Activated CD4-positive, alpha-beta T cell treated with anti-CD3 and anti-CD28 coated beads, Interleukin-2, amount 10 ng/mL, durations not matched to agents 7 days and 5 days (primary cell): Measurements from ENCODE around the gene PRG2. TPM values are rescaled to one million over a fixed set of nuclear protein-coding genes. Genes with fewer than 3 reads are reported as not detected.
"Not testable (repeated sequence)": the region's sequence is repeated elsewhere in the genome, so short reads cannot be mapped to it uniquely, and the experiment has no call there.

Experiments
- CTCF ChIA-PET: fragments of 350-600 bp; sonication (Branson Sonifier 250); formaldehyde crosslinking; loops from one replicate; lab custom pipeline; 2021; ENCODE audit warnings: antibody characterized with exemption; lab: Charles Lee
- POLR2A ChIA-PET: fragments of 350-600 bp; sonication (Branson Sonifier 250); formaldehyde crosslinking; loops from one replicate; lab custom pipeline; 2021; ENCODE audit warnings: antibody characterized with exemption; lab: Charles Lee
- DNase-seq: peaks from one replicate; pipeline ENCODE4 v3.0.0-alpha.2; 2020
- H3K27ac Mint-ChIP-seq: one replicate; pipeline ENCODE4 v1.8.0; 2021; ENCODE audit warnings: mild to moderate bottlenecking, moderate library complexity, mixed read lengths
- H3K27me3 Mint-ChIP-seq: one replicate; pipeline ENCODE4 v1.8.0; 2021; ENCODE audit warnings: mixed read lengths
- H3K36me3 Mint-ChIP-seq: one replicate; pipeline ENCODE4 v1.8.0; 2021; ENCODE audit warnings: low read depth, mixed read lengths
- H3K4me1 Mint-ChIP-seq: one replicate; pipeline ENCODE4 v1.8.0; 2021; ENCODE audit warnings: mixed read lengths
- H3K4me3 Mint-ChIP-seq: one replicate; pipeline ENCODE4 v1.8.0; 2021; ENCODE audit warnings: mild to moderate bottlenecking, moderate library complexity, mixed read lengths
- H3K9me3 Mint-ChIP-seq: one replicate; pipeline ENCODE4 v1.8.0; 2021; ENCODE audit warnings: mixed read lengths
- total RNA-seq, 2 experiments: library from RNA; stranded (reverse); gene quantifications; one replicate each; pipeline ENCODE4 v1.2.3, GENCODE V29; 2021

PRG2 gene
- total RNA-seq, 2 experiments from 2014 or later = 0.17 to 0.40 TPM

DNA sequence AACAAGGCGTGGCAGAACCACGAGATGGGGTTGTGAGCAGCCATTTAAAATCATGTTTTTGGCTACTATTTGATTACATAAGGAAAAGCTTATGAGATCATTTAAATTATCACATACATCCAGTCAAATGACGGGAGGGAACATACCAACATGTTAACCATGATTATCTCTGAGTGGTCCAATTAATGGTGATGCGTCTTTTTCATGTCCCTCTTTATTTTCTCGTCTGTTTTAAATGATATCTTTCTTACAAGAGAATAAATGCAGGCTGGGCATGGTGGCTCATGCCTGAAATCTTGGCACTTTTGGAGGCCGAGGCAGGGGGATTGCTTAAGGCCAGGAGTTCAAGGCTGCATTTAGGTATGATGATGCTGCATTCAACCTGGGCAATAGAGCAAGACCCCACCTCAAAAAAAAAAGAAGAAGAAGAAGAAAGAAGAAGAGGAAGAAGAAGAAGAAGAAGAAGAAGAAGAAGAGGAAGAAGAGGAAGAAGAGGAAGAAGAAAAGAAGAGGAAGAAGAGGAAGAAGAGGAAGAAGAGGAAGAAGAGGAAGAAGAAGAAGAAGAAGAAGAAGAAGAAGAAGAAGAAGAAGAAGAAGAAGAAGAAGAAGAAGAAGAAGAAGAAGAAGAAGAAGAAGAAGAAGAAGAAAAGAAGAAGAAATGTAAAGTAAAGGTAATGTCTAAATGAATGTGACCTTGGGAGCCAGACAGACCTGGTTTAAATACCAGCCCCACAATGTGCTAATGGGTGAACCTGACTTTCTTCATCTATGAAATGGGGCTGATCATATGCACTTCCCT lies 12.8 kb upstream of the PRG2 start:
- POLR2A ChIA-PET, H3K27ac Mint-ChIP-seq, CTCF ChIA-PET, DNase-seq, H3K27me3 Mint-ChIP-seq, H3K9me3 Mint-ChIP-seq, H3K4me3 Mint-ChIP-seq: not testable (repeated sequence)
- peaks cover 28% of the 10 kb centered on the region for H3K36me3 Mint-ChIP-seq
- peaks cover 28% of the 10 kb centered on the region for H3K4me1 Mint-ChIP-seq

DNA sequence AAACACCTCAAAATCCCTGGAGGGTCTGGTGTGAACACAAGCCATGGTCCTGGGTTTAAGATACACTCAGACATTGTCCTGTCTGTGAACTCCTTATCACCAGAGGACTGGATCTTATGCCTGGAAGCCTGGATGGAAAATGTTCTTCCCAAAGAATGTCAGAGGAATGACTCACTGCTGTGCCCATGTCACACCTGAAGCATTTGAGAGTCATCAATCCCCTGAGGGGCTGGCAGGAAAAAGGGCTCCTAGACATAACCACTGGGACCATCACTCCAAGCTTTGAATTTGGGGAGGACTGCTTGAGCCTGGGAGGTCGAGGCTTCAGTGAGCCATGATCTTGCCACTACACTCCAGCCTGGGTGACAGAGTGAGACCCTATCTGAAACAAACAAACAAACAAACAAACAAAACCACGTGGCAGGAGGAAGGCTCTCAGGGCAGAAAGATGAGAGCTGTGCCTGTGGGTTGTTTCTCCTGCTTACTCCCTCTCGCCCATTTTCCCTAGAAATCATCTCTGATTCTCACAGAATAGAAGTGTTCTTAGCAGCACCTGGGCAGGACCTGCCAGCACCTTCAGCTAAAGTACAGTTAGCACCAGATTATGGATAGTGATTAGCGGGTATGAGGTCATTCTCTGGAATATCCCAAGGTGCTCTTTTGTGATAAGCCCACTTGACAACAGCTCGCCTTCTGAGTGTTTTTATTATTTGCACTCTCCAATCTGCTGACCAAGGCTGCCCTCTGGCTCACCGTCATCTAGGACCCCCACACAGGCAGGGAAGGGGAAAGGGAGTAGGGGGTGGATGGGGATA lies 11.9 kb upstream of the PRG2 start:
- POLR2A ChIA-PET = no interaction called here
- H3K27me3 Mint-ChIP-seq = no peaks in the 10 kb centered on the region
- peaks cover 20% of the 10 kb centered on the region for H3K36me3 Mint-ChIP-seq
- no peak overlapping the region for H3K27ac Mint-ChIP-seq
- DNase-seq = no peak
- peaks cover 21% of the 10 kb centered on the region for H3K4me1 Mint-ChIP-seq
- H3K9me3 Mint-ChIP-seq = no peaks in the 10 kb centered on the region
- CTCF ChIA-PET = interaction anchor here (0.6 kb wide), 1 partner anchor 57 kb away, joined by 3 read pairs; no protein-coding TSS in a partner anchor
- no peak overlapping the region for H3K4me3 Mint-ChIP-seq

DNA sequence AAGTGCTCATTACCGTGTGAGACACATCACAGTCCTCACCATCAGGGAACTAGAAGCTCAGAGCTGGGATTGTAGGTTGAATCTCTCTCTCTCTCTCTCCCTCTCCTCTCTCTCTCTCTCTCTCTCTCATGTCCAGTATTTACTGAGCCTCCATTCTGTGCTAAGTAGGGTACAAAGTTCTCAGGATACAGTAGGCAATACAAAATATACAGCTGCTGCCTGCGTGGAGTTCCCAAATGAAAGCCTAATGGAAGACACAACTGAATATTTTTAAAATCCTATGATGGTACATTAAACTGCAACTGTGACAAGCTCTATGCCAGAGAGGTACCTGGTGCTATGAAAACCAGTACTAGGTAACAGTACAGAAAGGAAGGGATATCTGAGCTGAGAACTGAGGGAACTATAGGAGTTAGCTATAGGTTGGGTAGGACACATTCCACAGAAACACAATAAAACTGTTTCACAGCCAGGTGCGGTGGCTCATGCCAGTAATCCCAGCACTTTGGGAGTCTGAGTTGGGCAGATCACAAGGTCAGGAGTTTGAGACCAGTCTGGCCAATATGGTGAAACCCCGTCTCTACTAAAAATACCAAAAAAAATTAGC lies 9.6 kb upstream of the PRG2 start:
- peaks cover 1% of the 10 kb centered on the region for H3K4me1 Mint-ChIP-seq
- ChIA-PET POLR2A (no interaction called here), CTCF (interaction anchor here (0.6 to 1.1 kb wide), 2 partner anchors 44 to 1173 kb away, joined by 3 to 4 read pairs; no protein-coding TSS in a partner anchor)
- peaks cover 4% of the 10 kb centered on the region for H3K36me3 Mint-ChIP-seq
- H3K4me3 Mint-ChIP-seq = no peak overlapping the region
- no peaks in the 10 kb centered on the region for H3K27me3 Mint-ChIP-seq
- no peak overlapping the region for H3K27ac Mint-ChIP-seq
- no peaks in the 10 kb centered on the region for H3K9me3 Mint-ChIP-seq
- DNase-seq = no peak

DNA sequence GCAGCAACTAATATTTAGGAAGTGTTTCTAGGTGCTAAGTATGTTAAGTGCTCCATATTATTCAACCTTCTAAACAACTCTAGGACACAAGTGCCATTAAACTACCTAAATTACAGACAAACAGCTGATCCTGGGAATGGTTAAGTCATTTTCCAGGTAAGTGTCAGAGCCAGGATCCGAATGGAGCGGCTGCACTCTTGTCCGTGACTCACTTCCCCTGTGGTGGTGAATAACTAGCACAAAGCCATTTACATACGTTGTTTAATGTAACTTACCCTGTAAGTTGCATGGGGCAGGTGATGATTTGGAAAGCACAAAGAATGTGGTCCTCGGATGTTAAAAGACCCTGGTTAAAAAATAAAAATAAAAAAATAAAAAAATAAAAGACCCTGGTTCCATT lies 8.8 kb upstream of the PRG2 start:
- POLR2A ChIA-PET = no interaction called here
- Mint-ChIP-seq H3K27ac (no peak overlapping the region), H3K27me3 (no peaks in the 10 kb centered on the region), H3K4me1 (no peaks in the 10 kb centered on the region), H3K9me3 (no peaks in the 10 kb centered on the region), H3K36me3 (no peaks in the 10 kb centered on the region), H3K4me3 (no peak overlapping the region)
- no peak for DNase-seq
- CTCF ChIA-PET = interaction anchor here (1.1 kb wide), 1 partner anchor 43 kb away, joined by 3 read pairs; no protein-coding TSS in a partner anchor

GRCh38 chr11:57397394-57397990 lies 7.0 kb upstream of the PRG2 start:
- Mint-ChIP-seq H3K9me3 (no peaks in the 10 kb centered on the region), H3K27ac (no peak overlapping the region), H3K4me3 (no peak overlapping the region), H3K27me3 (no peaks in the 10 kb centered on the region), H3K4me1 (no peaks in the 10 kb centered on the region), H3K36me3 (no peaks in the 10 kb centered on the region)
- CTCF ChIA-PET = no interaction called here
- no peak for DNase-seq
- POLR2A ChIA-PET = no interaction called here

DNA sequence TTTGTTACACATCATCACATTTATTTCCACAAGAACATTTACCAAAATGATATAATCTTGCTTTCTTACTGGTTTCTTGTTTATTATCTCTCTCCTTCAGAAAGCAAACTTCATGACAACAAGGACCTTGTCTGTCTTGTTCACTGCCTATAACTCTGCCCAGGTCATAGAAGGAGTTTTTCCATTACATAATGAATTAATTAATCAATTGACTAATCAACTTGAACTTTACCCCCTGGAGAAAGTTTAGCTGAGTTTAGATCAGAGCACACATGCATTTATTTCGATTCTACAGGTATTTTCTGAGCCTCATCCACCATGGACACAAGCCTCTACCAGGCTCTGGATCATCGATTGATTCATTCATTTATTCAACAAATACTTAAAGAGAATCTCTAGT lies 6.3 kb upstream of the PRG2 start:
- Mint-ChIP-seq H3K4me3 (no peak overlapping the region), H3K27me3 (no peaks in the 10 kb centered on the region), H3K4me1 (no peaks in the 10 kb centered on the region), H3K36me3 (no peaks in the 10 kb centered on the region), H3K27ac (no peak overlapping the region), H3K9me3 (no peaks in the 10 kb centered on the region)
- ChIA-PET POLR2A (no interaction called here), CTCF (no interaction called here)
- no peak for DNase-seq

DNA sequence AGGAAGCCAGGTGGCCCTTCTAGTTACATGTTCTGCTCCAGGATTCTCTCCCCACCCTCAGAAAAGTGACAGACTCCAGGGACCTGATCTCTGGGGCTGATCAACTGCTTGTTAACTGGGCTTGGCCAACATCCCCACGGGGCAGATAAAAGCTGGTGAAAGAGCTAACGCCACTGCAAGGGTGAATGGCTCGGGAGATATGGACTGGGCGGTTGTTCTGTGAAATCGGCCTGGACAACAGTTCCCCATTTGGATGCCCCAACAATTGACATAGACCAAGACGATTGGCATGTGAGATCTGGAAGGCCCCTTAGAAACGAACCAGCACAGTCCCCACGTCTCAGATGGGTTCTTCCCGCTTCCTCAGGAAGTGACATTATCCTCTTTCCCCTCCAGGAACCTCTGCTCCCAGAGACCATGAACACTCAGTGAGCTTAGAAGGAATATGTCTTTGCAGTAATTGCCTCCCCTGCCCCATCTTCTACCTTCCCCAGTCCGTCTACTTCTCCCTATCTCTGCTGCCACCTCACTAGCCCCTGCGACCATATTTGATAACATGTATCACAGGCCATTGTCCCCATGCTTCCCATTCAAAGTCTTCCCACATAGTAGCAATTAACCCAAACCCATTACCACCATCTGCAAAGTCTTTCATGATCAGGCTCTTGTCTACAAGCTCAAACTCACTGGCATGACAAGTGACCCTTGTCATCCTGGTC lies 5.6 kb upstream of the PRG2 start:
- no peak overlapping the region for H3K27ac Mint-ChIP-seq
- H3K9me3 Mint-ChIP-seq = no peaks in the 10 kb centered on the region
- no peak for DNase-seq
- H3K36me3 Mint-ChIP-seq = no peaks in the 10 kb centered on the region
- ChIA-PET POLR2A (no interaction called here), CTCF (interaction anchor here (0.5 to 0.9 kb wide), 2 partner anchors 10 to 327 kb away, joined by 3 to 5 read pairs; no protein-coding TSS in a partner anchor)
- H3K27me3 Mint-ChIP-seq = no peaks in the 10 kb centered on the region
- no peaks in the 10 kb centered on the region for H3K4me1 Mint-ChIP-seq
- no peak overlapping the region for H3K4me3 Mint-ChIP-seq

DNA sequence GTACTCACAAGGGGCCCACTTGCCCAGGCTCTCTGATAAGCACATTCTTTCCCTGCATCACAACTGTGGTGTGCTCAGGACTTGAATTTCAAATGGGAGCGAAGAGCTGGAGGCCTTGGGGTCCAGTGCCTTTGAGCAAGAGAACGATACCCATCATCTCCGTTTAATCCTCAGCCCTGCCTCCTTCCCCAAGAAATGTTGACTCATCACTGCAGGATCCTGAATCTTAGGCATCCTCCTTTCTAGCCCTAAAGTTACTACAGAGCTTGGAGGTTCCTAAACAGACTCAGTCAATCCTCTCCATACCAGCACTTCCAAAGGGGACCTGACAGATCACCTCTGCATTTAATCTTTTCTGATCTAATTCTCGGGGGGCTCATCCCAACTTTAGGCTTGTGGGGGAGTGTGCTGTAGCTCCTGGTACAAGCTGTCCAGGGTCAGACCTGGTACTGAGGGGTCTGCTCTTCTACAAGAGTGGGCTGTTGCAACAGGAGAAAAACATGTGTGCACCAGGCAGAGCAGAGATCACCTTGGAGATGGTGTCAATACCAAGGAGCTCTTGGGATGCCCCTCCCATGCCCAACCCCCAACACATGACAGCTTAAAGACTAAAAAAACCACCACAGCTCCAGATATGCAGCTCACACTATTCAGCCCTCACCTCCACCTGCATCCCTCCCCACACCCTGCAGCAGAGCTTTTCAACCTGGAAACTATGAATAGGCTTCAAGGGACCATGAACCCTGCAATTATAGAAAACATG lies 3.9 kb upstream of the PRG2 start:
- H3K9me3 Mint-ChIP-seq = no peaks in the 10 kb centered on the region
- DNase-seq = no peak
- H3K4me1 Mint-ChIP-seq = no peaks in the 10 kb centered on the region
- no peak overlapping the region for H3K27ac Mint-ChIP-seq
- no peak overlapping the region for H3K4me3 Mint-ChIP-seq
- H3K36me3 Mint-ChIP-seq = no peaks in the 10 kb centered on the region
- POLR2A ChIA-PET = interaction anchor here (0.7 kb wide), 1 partner anchor 12 kb away, joined by 3 read pairs; no protein-coding TSS in a partner anchor
- CTCF ChIA-PET = interaction anchor here (0.6 to 1.8 kb wide), 5 partner anchors 9 to 30 kb away, joined by 3 to 5 read pairs (median 3); partner anchors contain the start of gene PRG3
- H3K27me3 Mint-ChIP-seq = no peaks in the 10 kb centered on the region

DNA sequence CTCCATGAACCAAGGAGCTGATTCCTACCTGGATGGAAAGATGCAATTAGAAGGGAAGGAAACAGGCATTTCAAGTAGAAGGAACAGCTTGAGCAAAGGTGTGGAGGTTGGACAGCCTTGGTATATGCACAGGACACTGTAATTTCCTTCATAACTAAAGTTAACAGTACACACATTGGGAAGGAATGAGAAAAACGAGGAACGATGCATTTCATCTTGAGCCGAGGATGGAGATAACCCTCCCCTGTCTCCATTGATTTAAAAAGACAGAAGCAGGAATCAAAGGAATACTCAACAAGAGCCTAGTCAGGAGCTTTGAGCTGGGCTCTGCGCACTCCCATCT lies 2.3 kb upstream of the PRG2 start:
- ChIA-PET CTCF (interaction anchor here (0.8 to 1.3 kb wide), 2 partner anchors 28 to 30 kb away, joined by 3 read pairs; no protein-coding TSS in a partner anchor), POLR2A (no interaction called here)
- Mint-ChIP-seq H3K4me3 (no peak overlapping the region), H3K36me3 (no peaks in the 10 kb centered on the region), H3K27me3 (no peaks in the 10 kb centered on the region), H3K9me3 (no peaks in the 10 kb centered on the region), H3K4me1 (no peaks in the 10 kb centered on the region), H3K27ac (no peak overlapping the region)
- no peak for DNase-seq

- ChIA-PET POLR2A (no interaction called here), CTCF (no interaction called here)
- H3K27ac Mint-ChIP-seq = no peak overlapping the region
Observed at GRCh38 chr11:57392066-57392762, 1.8 kb upstream of the PRG2 start.

GRCh38 chr11:57391539-57391938 lies 1.1 kb upstream of the PRG2 start:
- ChIA-PET POLR2A (no interaction called here), CTCF (no interaction called here)

More at GRCh38 chr11:57392066-57392762, 1.8 kb upstream of the PRG2 start:
- Mint-ChIP-seq H3K4me3 (no peak overlapping the region), H3K27me3 (no peaks in the 10 kb centered on the region), H3K9me3 (no peaks in the 10 kb centered on the region), H3K4me1 (no peaks in the 10 kb centered on the region), H3K36me3 (no peaks in the 10 kb centered on the region)
- no peak for DNase-seq

More at GRCh38 chr11:57391539-57391938, 1.1 kb upstream of the PRG2 start:
- H3K27ac Mint-ChIP-seq = no peak overlapping the region
- H3K27me3 Mint-ChIP-seq = no peaks in the 10 kb centered on the region
- DNase-seq = no peak
- H3K36me3 Mint-ChIP-seq = no peaks in the 10 kb centered on the region
- H3K4me3 Mint-ChIP-seq = no peak overlapping the region
- no peaks in the 10 kb centered on the region for H3K9me3 Mint-ChIP-seq
- H3K4me1 Mint-ChIP-seq = no peaks in the 10 kb centered on the region
